D721Med (cell line): ENCODE measurements around the gene GZMB.

Source experiments
- DNase-seq: peaks from one replicate; pipeline ENCODE4 v3.0.0; 2011; ENCODE audit warnings: low spot score; ENCODE audit not compliant: insufficient read length
- FAIRE-seq: peaks from 2 replicates; lab custom pipeline; 2011; peaks lifted over from hg19 to GRCh38; lab: Jason Lieb, UNC
- CTCF ChIP-seq: IDR thresholded peaks from 2 replicates; pipeline ENCODE4 v1.5.1; 2012; ENCODE audit warnings: mild to moderate bottlenecking, control low read depth; ENCODE audit not compliant: insufficient read depth; ENCODE audit errors: missing control alignments

GZMB gene

DNA sequence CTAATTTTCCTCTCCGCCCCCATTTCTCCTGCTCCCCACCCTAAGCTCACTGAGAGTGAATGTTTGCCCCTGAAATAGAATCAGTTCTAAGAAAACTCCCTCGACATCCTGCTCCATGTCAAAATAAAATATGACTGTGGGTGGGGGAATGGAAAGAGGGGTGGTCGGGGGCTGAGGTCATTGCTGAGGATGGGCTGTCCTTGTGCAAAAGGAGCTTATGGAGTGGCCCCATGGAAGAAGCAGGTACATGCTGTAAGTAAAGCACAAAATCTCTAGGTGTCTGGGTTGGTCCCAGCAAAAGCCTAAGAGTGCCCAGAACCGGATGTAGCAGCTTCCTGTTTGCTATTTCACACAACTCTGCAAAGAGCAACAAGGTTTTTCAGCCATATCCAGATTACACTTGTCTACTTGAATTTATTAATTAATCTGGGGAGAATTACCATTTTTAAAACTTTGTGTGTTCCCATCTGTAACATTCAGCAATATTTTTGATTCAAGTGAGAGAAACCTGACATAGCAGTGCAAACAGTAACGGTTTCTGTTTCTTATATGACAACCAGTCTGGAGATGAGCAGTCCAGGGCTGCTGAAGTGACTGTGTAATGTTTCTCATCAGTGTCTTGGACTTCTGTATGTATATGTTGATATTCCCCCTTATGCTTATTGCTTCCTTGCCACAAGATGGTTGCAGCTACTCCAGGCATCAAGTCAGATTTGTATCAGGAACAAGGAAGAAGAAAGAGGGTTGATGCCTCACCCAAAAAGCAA, 40.4 kb upstream of the GZMB start:
- no peak for DNase-seq
- no peak for FAIRE-seq
- TF ChIP-seq CTCF, result no peak

GRCh38 chr14:24673534-24674203, 39.7 kb upstream of the GZMB start:
- no peak for TF ChIP-seq CTCF
- no peak for FAIRE-seq
- DNase-seq, result no peak

GRCh38 chr14:24673059-24673458, 39.1 kb upstream of the GZMB start:
- DNase-seq, result no peak
- no peak for TF ChIP-seq CTCF
- FAIRE-seq, result no peak

GRCh38 chr14:24670594-24670993, 36.6 kb upstream of the GZMB start:
- DNase-seq (no peak), FAIRE-seq (no peak)
- TF ChIP-seq CTCF, result no peak

DNA sequence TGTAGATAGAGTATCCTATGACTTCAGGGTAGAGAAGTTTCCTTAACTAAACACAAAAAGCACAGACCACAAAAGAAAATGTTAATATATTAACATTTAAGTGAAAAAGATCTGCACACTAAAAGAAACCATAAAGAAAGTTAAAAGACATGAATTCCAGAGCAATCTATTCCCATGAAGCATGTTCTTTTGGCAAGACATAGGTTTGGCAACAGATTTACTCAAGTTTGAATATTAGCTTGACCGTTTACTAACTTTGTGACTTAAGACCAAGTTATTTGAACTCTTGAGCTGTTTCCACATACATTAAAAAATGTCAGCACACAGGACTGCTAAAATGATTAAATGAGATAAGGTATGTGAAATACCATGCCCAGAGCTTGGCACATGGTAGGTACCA, 35.7 kb upstream of the GZMB start:
- FAIRE-seq (no peak), DNase-seq (no peak)
- no peak for TF ChIP-seq CTCF

GRCh38 chr14:24665440-24665991, 31.5 kb upstream of the GZMB start:
- no peak for FAIRE-seq
- no peak for DNase-seq
- TF ChIP-seq CTCF, result no peak

DNA sequence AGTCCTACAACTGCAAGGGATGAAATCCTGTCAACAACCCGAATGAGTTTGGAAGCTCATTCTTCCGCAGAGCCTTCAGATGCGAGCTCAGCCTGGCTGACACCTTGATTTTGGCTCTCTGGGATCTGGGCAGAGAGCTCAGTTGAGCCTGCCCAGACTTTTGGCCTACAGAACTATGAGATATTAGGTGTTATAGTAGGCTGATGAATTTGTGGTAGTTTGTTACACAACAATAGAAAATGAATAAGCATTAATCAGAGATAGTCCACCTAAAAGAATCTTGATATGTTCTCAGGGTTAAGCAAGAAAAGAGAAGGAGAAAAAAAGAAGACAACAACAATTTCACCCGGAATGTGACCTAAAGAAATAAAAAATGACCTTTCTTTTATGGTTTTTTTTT, 30.4 kb upstream of the GZMB start:
- DNase-seq (no peak), FAIRE-seq (no peak)
- TF ChIP-seq CTCF, result no peak
